Right atrium auricular region (tissue), 2 donors: ENCODE measurements around the gene NABP2. TPM values are rescaled to one million over a fixed set of nuclear protein-coding genes. Genes with fewer than 3 reads are reported as not detected.

Experiments
- DNase-seq: peaks from one replicate; pipeline ENCODE4 v3.0.0-alpha.2; 2019; ENCODE audit warnings: low spot score
- H3K27ac ChIP-seq, 2 donors: fragments of 200-600 bp; sonication (generic); 1 replicate in 1 of 2; 2 replicates in 1 of 2; pipeline ENCODE4 v1.5.1; 2016 to 2019
- H3K27me3 ChIP-seq, 2 donors: fragments of 200-600 bp; sonication (generic); one replicate each; pipeline versions ENCODE4 v1.5.1 to v1.6.0; 2017 to 2019
- H3K36me3 ChIP-seq: fragments of 200-600 bp; sonication (generic); one replicate; pipeline ENCODE4 v1.5.1; 2016
- H3K4me1 ChIP-seq, 2 donors: fragments of 200-600 bp; sonication (generic); one replicate each; pipeline versions ENCODE4 v1.5.1 to v1.6.0; 2017 to 2019
- H3K4me3 ChIP-seq, 2 donors: fragments of 200-600 bp; sonication (generic); 1 replicate in 1 of 2; 2 replicates in 1 of 2; pipeline ENCODE4 v1.5.1; 2017 to 2019; ENCODE audit warnings: mild to moderate bottlenecking in 1 of 2, moderate library complexity in 1 of 2
- H3K9me3 ChIP-seq, 2 donors: fragments of 200-600 bp; sonication (generic); one replicate each; pipeline ENCODE4 v1.5.1; 2019
- total RNA-seq, 2 donors: library from RNA; depleted of rRNA; stranded (reverse); fragments of >200 nt; gene quantifications; one replicate each; pipeline ENCODE4 v1.1.0, GENCODE V29; 2016
- TF ChIP-seq, protein P1 (sequence below), 2 donors: fragments of 200-600 bp; sonication (generic); IDR thresholded peaks; one replicate each; pipeline ENCODE4 v1.5.1; 2019; ENCODE audit warnings: antibody characterized with exemption in 2 of 2

Gene NABP2
- total RNA-seq, 2 donors from 2014 or later: 19.7 to 23.6 TPM

GRCh38 chr12:56242986-56243385, 18.8 kb downstream of the NABP2 start:
- H3K4me1 ChIP-seq: peaks cover 0 to 9% of the 10 kb centered on the region in 2 donors
- H3K27ac ChIP-seq: no peak overlapping the region
- TF ChIP-seq, protein P1, sequence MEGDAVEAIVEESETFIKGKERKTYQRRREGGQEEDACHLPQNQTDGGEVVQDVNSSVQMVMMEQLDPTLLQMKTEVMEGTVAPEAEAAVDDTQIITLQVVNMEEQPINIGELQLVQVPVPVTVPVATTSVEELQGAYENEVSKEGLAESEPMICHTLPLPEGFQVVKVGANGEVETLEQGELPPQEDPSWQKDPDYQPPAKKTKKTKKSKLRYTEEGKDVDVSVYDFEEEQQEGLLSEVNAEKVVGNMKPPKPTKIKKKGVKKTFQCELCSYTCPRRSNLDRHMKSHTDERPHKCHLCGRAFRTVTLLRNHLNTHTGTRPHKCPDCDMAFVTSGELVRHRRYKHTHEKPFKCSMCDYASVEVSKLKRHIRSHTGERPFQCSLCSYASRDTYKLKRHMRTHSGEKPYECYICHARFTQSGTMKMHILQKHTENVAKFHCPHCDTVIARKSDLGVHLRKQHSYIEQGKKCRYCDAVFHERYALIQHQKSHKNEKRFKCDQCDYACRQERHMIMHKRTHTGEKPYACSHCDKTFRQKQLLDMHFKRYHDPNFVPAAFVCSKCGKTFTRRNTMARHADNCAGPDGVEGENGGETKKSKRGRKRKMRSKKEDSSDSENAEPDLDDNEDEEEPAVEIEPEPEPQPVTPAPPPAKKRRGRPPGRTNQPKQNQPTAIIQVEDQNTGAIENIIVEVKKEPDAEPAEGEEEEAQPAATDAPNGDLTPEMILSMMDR (IDR thresholded peaks at IDR 0.05): no peak
- no peak for DNase-seq
- no peaks in the 10 kb centered on the region for H3K27me3 ChIP-seq
- no peaks in the 10 kb centered on the region for H3K9me3 ChIP-seq
- H3K4me3 ChIP-seq: no peak overlapping the region
- peaks cover 86% of the 10 kb centered on the region for H3K36me3 ChIP-seq

- TF ChIP-seq, protein P1 (IDR thresholded peaks at IDR 0.05): no peak
- H3K27ac ChIP-seq: no peak overlapping the region
Observed at GRCh38 chr12:56243731-56244181, 19.6 kb downstream of the NABP2 start.

DNA sequence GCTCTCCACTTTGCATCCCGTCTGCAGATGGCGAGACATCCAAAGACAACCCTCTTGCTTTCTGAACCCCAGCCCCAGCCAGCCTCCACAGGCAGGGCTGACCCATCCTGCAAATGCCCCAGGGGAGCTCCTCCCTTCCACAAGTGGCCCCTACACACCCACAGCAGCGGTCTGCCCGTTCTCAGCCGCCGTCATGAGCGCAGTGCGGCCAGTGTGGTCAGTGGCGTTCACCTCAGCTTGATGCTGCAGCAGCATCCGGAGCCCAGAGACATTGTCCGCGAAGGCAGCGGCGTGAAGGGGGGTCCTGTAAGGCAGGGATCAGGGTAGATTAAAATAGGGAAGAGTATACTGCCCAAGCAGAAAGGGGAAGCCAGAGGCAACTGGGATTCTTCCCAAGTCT, 20.4 kb downstream of the NABP2 start:
- Histone ChIP-seq H3K4me3 (no peak overlapping the region), H3K4me1 (peaks cover 0 to 9% of the 10 kb centered on the region in 2 donors), H3K27me3 (no peaks in the 10 kb centered on the region), H3K9me3 (no peaks in the 10 kb centered on the region), H3K36me3 (peaks cover 99% of the 10 kb centered on the region), H3K27ac (no peak overlapping the region)
- no peak for DNase-seq
- TF ChIP-seq, protein P1 (IDR thresholded peaks at IDR 0.05): no peak

More at GRCh38 chr12:56243731-56244181, 19.6 kb downstream of the NABP2 start:
- H3K27me3 ChIP-seq: no peaks in the 10 kb centered on the region
- H3K4me1 ChIP-seq: peaks cover 0 to 9% of the 10 kb centered on the region in 2 donors
- no peaks in the 10 kb centered on the region for H3K9me3 ChIP-seq
- DNase-seq: no peak
- no peak overlapping the region for H3K4me3 ChIP-seq
- H3K36me3 ChIP-seq: peaks cover 94% of the 10 kb centered on the region

DNA sequence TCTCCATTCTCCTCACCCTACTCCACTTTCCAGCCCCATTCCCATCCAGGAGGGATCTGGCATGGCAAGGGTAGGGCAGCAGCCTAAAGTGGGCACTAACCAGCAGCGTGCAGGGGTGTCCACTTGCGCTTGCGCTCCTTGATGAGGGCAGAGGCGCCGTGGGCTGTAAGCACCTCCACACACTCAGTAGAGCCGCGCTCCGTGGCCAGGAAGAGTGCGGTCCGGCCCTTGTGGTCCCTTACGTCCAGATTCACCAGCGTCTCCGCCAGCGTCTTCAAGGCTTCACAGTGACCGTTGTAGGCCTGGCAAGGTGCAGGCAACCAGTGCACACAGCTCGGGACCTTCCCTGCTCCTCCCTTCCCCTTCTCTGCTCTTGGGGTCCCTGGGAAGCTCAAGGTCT, 23.8 kb downstream of the NABP2 start:
- Histone ChIP-seq H3K9me3 (no peaks in the 10 kb centered on the region), H3K36me3 (peaks cover 99% of the 10 kb centered on the region), H3K4me1 (peaks cover 0 to 9% of the 10 kb centered on the region in 2 donors), H3K4me3 (no peak overlapping the region), H3K27me3 (no peaks in the 10 kb centered on the region), H3K27ac (no peak overlapping the region)
- TF ChIP-seq, protein P1 (IDR thresholded peaks at IDR 0.05): no peak
- no peak for DNase-seq

DNA sequence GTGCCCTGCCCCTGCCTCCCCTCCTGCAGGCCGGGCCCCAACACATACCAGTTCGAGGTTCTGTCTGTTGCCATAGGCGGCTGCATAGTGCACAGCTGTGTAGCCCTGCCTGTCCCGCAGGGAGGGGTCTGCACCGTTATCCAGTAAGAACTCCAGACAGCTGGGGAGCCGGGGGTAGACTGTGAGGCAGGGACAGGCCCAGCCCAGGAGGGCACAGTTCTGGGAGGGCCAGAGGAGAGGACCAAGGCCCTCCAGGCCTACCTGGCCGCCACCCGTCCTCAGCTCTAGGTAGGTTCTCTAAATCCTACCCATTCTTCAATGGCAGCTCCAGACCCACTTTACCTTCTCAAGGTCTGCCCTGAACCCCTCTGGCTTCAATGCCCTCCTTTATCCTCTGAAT, 24.6 kb downstream of the NABP2 start:
- Histone ChIP-seq H3K27ac (no peak overlapping the region), H3K36me3 (peaks cover 99% of the 10 kb centered on the region), H3K4me1 (peaks cover 0 to 8% of the 10 kb centered on the region in 2 donors), H3K4me3 (no peak overlapping the region), H3K27me3 (no peaks in the 10 kb centered on the region), H3K9me3 (no peaks in the 10 kb centered on the region)
- TF ChIP-seq, protein P1 (IDR thresholded peaks at IDR 0.05): no peak
- DNase-seq: no peak

- DNase-seq: no peak
- TF ChIP-seq, protein P1 (IDR thresholded peaks at IDR 0.05): no peak
- H3K36me3 ChIP-seq: peaks cover 92% of the 10 kb centered on the region
- peaks cover 0 to 17% of the 10 kb centered on the region in 2 donors for H3K4me1 ChIP-seq
- H3K27ac ChIP-seq: no peak overlapping the region
- H3K27me3 ChIP-seq: no peaks in the 10 kb centered on the region
- H3K9me3 ChIP-seq: no peaks in the 10 kb centered on the region
- no peak overlapping the region for H3K4me3 ChIP-seq
Observed at GRCh38 chr12:56252649-56253048, 28.5 kb downstream of the NABP2 start.
